DMS 273 (cell line): Measurements from ENCODE around the gene ZNF570.
A peak's percentile ranks its signal among the peaks of the same experiment; 100 is the strongest.

Experiments used
- DNase-seq: peaks from one replicate; lab custom pipeline; 2025; ENCODE audit not compliant: unreplicated experiment; lab: John Stamatoyannopoulos, UW

ZNF570 gene

GRCh38 chr19:37468961-37469777 is at the start of gene ZNF570:
Gene ZNF570, plus strand, starts transcription at chr19:37469356. Its CDS starts 999 bp downstream, at chr19:37470355.
- peak; percentile 96 for DNase-seq

GRCh38 chr19:37452500-37453245 is 16.5 kb upstream of the ZNF570 start:
- no peak for DNase-seq

GRCh38 chr19:37466277-37466797 is 2.8 kb upstream of the ZNF570 start:
- no peak for DNase-seq

GRCh38 chr19:37466798-37467607 is 2.2 kb upstream of the ZNF570 start, which contains the start of gene ZNF569:
Gene ZNF569, minus strand, starts transcription at chr19:37467444. Its CDS starts 22,523 bp downstream, at chr19:37444921.
- peak; percentile 97 for DNase-seq

GRCh38 chr19:37467608-37468090 is 1.5 kb upstream of the ZNF570 start:
- no peak for DNase-seq

- no peak for DNase-seq
Measured at GRCh38 chr19:37470216-37470615, 1.1 kb downstream of the ZNF570 start.

- no peak for DNase-seq
Measured at GRCh38 chr19:37472165-37472564, 3.0 kb downstream of the ZNF570 start.

GRCh38 chr19:37484406-37485168 is 15.4 kb downstream of the ZNF570 start:
- DNase-seq, result no peak

- DNase-seq, result no peak
Measured at GRCh38 chr19:37492213-37492612, 23.1 kb downstream of the ZNF570 start.

GRCh38 chr19:37505958-37506386 is 36.8 kb downstream of the ZNF570 start:
- no peak for DNase-seq

- DNase-seq, result peak; percentile 94
Measured at GRCh38 chr19:37506387-37507166, 37.4 kb downstream of the ZNF570 start, which contains the start of gene ZNF793. Gene ZNF793, plus strand, starts transcription at chr19:37506939. Its CDS starts 16,501 bp downstream, at chr19:37523440.

GRCh38 chr19:37507167-37507464 is 38.0 kb downstream of the ZNF570 start:
- no peak for DNase-seq

- DNase-seq, result no peak
Measured at GRCh38 chr19:37511186-37511585, 42.0 kb downstream of the ZNF570 start.

GRCh38 chr19:37511821-37512220 is 42.7 kb downstream of the ZNF570 start:
- DNase-seq, result no peak

- no peak for DNase-seq
Measured at GRCh38 chr19:37513397-37513796, 44.2 kb downstream of the ZNF570 start.

GRCh38 chr19:37519890-37520289 is 50.7 kb downstream of the ZNF570 start:
- DNase-seq, result no peak

GRCh38 chr19:37537391-37537947 is 68.3 kb downstream of the ZNF570 start:
- DNase-seq, result no peak
